OCI-M2 (cell line): ENCODE results near the gene TMIE.
"Not testable (repeated sequence)": the region's sequence is repeated elsewhere in the genome, so short reads cannot be mapped to it uniquely, and the experiment has no call there.

Experiments
- DNase-seq: peaks from one replicate; lab custom pipeline; 2025; ENCODE audit not compliant: unreplicated experiment; lab: John Stamatoyannopoulos, UW

The TMIE gene

DNA sequence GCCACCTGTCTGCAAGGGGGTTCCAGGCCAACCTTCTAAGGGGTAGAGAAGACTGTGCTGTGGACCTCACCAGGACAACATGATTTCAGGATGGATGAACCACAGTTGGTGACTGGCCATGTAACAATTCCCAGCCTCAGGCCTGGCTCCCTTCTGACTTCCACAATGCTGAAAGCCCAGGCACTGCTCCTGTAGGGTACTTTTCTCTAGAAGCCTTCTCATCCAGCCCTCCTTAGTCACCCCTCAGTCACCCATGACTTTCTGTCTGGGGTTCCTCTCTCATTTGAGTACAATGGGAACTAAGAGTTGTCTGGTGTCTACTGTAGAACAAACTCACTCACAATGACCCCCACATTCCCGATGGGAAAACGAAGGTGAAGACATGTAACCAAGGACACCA lies 16.3 kb upstream of the TMIE start:
- DNase-seq = no peak

DNA sequence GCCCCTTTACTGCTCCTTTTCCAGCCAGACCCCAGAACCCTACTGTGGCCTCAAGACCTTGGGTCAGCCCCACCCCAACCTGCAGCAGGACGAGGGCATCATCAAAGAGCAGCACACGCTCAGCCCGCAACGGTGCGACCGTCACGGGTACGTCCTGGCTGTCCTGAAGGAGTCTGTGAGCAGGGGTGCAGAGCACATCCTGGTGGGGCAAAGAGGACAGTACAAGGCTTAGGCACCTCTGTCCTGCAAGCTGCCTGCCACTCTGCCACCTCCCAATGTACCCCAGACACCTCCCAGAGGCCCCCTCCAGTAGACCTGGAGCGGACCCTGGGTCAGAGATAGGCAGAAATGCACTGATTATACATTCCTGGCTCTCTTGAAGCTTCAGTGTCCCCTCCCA lies 15.7 kb upstream of the TMIE start:
- no peak for DNase-seq

DNA sequence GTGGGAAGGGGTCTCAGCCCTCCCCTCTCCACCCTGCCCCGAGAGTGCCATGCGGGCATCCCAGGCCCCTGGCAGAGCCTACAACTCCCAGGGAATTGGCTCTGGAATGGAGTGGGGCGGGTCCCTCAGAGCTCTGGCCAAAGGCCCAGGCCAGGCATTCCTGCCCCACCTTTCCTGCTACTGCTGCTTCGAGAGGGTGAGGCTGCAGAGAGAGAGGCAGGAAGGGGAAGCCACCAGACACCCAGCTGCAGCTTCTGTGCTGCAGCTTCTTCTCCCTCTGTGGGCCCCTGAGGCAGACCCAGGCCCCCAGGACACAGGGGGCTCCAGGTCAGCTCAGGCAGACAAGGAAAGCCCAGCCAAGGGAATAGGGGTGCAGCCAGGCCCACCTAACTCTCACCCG lies 10.4 kb upstream of the TMIE start:
- DNase-seq = no peak

DNA sequence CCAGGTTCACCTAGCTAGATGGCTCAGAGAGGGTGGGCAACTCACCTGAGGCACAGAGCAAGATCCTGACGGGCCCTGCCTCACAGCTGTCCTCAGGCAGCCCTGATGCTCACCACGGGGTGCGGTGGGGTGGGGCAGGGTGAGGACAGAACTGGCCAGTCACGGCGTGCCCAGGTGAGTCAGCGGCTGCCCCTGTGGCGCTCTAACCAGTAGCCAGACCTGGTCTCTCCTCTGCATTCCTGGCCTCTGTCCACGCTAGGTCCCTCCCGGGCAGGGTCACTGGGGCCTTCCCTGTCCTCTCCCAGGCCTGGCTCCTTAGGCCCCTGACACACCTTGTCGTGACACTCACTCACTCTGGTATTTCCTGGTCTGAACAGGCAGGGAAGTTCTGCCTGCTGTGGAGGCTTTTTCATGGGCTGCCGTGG lies 8.6 kb upstream of the TMIE start:
- no peak for DNase-seq

DNA sequence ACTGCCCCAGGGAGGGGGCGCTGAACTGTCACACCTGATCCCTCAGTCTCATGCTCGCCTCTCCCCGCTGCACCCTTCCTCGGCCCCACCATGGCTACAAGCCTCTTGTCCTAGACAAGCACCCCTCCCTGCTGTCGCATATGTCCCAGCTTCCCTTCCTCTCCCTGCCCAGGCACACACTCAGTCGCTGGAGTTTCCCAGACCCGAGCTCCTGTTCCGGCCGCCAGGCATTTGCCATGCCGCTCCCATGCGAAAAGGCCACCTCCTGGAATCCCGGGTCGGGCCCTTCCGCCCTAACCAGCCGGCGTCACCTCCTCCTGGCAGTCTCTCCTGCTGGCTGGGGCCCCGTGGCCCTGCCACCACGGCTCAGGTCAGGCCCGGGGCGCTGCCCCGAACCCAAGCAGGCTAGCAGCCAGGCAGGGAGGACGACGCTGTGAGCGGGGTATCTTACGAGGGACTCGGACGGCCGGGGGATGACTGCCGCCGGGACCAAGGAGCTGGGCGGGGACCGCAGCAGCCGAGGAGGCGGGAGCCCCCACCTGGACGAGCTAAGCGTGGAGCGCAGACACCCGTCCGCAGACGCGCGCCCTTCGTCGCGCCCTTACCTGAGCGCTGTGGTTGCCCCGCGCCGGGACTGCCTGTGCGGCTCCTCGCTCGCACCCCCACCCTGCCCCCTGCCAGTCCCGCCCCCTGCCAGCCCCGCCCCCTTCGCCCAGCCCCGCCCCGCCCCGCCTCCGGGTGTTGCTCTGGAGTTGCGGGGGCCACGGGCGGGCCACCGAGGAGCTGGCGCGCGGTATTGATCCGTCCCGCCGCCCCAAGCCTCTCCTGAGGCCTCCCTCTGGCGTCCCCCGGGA lies 7.9 kb upstream of the TMIE start, which contains the start of gene ALS2CL:
Gene ALS2CL, minus strand, starts transcription at position 642 of the 854 bp plus-strand sequence. CDS start 4,239 bp downstream, outside the sequence.
- DNase-seq = no peak

DNA sequence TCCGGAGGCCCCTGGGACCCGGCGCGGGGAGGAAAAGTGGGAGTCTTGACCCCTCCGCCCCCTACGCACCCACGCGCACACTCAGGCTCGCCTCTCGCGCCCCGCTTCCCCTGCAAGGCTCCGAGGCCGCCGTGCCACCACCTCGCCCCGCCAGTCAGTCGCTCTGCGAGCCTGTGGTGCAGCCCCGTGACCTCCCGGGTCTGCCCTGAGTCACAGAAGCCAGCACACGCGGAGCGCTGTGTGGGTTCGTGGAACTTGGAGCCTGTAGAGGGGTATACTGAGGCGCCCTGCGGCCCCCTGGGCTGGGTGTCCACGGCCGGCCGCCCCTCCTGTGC lies 7.3 kb upstream of the TMIE start:
- DNase-seq = no peak

DNA sequence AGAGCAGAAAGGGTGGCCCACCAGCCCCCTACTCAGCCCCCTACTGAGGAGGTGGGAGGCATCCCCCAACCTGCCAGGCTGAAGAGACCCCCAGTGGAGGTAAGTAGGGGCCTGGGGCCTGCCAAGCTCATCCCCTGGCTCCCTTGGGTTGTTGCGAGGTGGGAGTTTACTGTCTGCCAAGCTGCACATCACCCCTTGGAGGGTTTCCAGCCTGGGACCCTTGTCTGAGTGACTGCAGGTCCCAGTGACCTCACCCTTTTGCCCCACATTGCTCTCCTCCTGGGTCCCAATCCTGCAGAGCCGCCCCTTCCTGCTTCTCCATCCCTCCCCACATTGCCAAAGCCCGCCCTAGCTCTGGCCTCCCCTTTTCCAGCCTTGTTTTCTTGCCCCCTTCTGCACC lies 6.7 kb upstream of the TMIE start:
- DNase-seq = no peak

DNA sequence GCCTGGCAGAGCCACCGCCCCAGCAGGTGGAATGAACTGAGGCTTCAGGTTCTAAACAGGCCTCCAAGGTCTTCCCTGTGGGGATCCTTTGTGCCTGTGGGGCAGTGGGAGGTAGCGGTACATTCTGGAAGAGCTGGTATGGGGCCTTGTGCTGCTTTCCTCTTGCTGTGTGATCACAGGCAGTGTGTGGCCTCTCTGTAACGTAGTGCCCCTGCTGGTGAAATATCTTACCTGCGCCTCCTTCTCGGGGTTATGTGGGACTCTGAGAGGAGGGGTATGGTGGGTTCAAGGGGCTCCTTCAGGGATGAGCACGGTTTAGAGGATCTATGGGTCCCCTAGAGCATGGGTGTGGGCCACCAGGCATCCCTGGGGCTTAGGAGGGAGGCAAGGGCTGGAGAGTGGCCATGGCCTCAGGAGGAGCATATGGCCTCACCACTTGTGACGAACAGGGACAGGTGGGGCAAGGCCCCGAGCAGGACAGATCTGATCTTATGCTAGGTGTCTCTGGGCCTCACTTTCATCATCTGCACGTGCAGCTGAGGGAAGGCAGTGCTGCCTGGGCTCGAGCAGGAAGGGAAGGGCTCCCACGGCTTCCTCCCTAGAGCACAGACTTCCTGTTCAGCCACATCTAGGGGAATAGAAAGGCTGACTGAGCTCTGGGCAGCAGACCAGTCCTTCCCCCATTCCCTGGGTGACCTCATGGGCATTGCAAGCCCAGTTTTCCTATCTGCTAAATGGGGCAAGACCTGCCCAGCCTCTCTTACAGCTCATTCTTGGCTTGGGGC lies 5.8 kb upstream of the TMIE start:
- DNase-seq = no peak

DNA sequence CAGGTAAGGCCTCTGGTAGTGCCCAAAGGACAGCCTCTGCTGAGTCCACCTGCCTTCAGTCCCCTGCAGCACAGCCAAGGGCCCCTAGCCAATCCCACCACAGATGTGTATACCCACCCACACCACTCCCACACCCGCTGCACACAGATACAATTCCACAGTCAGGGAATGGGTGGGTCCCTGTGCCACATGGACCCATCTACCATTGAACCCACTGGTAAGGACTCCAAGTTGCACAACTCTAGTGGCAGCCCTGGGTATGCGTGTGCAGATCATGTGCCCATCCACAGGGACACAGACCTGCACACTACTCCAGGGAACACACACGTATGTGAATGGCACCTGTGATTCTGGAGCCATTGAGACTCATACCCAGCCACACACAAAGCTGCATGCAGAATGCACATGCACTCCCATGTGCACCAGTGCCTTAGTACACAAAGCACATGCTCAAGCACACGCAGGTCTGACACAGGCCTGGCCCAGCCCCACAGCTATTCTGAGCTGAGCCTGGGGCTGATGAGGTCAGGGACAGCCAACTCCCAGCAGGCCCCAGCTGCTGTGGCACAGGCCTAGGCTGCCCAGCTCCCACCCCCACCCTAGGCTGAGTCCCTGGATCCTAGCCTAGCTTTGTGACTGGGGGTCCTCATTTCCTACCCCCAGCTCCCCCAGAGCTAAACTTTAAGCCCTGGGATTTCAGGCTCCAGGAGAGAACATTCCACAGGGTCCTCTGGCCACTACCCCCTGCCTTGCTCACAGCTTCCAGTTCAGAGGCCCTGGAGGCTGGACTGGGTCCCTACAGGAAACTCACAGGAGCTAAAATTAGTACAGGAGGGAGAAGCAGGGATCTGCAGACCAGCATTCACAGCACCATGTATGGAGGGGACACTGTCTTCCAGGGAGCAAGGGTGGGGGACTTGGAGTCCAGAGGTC lies 5.0 kb upstream of the TMIE start:
- DNase-seq = no peak

DNA sequence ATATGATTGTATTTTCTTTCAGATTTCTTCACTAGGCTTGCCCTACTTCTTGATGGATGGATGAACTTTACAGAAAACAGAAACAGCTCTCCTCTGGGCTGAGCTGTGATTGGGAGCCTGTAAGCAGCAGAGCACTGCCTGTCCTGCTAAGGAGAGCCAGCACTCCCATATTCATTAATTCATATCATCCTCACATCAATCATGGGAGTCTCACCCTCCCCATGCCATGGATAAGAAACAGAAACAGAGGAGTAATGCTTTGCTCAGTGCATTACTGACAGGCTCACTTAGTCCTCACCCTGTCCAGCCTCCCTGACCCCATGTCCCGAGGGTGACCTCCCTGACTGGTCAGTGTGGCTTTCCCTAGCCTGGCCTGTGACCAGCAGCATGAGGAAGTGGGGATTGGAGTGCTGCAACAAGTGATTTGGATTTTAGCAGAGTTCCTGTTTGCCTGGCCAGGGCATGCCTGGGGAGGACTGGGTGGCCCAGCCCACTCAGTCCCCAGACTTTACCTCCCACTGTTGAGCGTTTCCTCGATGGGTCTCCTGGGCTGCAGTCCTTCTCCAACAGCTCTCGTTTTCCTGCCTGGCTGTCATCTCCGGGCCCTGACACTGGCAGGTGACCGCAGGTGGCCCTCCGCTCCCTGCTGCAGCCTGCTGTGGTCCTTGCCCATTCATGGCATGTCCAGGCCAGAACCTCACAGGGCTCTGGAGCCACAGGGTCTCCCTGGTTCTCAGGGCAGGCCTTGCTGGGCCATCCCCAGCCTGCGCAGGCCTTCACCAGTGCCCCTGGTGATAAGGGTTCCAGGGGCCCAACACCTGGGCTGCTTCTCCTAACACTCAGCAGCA lies 1.3 kb upstream of the TMIE start:
- no peak for DNase-seq

DNA sequence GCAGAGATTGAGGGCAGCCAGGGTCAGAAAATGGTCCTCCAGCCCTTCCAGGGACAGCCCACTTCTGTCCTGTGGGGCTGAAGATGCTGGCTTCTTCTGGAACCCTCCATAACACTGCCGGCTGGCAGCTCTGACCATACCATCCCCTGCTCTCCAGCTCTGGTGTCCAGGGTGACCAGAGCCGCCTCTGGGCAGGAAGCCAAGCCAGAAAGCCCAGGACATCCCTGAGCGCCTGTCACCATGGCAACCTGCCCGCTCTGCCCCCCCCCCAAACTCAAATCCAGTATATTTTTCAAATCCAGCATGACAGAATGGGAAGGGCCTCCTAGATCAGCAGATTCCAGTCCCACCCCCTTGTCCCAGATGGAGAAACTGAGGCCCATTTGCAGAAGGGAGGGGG lies 420 bp upstream of the TMIE start:
- DNase-seq = no peak

DNA sequence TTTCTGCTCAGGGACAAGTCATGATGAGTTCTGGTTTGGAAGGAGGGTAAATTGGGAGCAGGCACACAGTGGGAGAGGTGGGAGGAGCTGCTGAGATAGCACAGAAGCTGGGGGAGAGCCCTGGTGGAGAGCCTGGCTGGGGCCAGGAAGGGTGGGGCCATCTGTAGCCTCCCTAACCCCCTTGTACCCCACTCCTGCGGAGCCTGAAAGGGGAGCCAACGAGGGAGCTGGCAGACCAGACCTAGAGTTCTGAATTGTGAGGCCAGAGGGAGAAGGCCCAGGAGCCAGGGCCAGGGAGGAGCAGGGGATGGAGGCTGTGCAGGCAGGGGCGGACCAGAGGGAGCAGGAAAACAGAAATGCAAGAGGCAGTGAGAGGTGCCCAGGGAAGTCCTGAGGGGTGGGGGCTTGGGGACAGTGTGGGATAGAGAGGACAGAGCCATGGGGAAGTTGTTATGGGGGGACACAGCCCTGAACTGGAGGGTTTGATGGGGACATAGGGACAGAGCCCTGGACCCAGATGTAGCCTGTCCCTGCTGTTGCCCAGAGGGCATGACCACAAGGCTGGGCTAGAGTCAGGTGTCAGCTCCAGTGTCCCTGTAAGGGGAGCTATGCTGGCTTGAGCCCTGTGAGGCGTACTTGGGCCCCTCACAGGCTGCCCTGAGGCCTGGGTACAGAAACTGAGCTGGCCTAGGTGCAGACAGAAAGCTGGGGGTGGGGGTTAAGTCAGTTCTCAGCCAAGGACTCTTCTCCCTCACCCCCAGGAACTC lies 1.2 kb downstream of the TMIE start:
- DNase-seq = no peak

DNA sequence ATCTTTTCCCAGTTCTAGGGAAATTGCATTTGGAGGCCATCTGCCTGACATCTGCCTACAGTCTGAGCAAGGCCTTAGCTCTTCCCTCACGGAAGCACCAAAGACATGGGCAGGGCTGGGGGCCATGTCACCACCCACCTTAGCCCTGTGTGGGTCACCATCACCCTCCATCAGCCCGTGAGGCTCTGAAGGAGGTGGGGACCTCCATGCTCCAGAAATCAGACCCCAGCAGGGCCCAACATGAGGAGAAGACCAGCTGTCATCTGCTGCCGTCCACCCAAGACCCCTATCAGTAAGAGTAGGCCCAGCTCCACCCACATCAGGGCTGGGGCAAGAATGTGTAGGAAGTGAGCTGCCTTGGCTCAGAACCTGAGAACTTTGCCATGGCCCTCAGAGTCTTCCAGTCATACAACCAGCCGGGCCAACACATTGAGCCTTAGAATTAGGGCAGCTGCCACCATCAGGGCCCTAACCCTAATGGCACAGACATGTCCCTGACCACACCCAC lies 1.9 kb downstream of the TMIE start:
- no peak for DNase-seq

DNA sequence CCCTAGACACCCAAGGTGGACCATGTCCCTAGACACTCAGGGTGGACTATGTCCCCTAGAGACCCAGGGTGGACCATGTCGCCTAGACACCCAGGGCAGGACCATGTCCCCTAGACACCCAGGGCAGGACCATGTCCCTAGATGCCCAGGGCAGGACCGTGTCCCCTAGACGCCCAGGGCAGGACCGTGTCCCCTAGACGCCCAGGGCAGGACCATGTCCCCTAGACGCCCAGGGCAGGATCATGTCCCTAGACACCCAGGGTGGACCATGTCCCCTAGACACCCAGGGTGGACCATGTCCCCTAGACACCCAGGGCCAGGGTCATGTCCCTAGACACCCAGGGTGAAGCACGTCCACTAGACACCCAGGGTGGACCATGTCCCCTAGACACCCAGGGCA lies 3.2 kb downstream of the TMIE start:
- DNase-seq = not testable (repeated sequence)

DNA sequence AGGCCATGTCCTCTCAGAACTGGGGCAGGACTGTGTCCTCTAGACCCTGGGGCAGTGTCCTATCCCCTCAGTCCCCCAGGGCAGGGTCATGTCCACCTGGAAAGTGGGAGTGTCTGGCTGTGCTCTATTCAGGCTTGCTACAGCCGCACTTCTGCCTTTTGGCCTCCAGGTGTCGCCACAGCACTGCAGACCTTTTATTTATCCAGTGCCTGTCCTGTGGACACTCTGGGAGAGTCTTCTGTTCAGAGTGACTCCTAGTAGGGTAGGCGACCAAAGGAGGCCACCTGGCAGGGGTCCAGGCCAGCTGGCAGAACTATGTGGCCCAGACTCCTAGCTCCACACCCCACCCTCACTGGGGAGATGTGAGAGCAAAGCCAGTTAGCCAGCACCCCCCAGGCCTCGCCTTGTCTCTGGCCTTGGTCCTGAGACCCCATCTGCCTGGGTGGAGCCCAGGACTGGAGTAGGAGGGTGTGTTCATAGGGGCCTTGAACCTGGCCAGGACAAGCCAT lies 3.9 kb downstream of the TMIE start:
- no peak for DNase-seq

DNA sequence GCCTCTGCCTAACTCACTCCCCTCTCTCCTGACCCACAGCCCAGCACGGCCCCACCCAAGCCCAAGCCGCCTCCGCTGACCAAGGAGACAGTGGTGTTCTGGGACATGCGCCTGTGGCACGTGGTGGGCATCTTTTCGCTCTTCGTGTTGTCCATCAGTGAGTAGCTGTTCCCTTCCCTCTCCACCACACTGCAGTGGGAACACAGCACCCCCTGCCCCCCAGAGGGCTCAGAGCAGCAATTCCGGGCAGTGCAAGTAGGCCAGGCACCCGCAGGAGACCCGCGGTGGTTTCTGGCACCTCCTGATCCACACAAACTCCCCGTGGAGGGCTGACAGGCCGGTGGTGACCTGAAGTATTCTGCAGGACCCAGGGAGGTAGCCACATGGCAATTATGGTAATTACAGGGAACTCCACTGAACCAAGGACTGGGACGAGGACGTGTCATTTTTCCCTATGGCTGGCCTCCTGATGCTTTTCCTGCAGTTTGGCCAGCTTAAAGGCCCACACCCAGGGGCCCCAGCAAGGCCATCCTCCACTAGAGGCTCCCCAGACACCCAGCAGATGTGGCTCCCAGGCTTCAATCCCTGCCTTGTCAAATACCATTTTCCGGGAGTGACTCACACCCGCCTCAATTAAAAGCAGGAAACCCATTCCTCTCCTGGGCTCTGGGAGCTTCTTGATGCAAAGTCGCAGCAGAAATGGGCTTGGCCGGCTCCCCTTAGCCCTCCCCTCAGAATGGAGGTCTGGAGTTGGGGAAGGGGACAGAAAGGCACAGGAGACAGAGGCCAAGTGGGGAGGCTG lies 4.8 kb downstream of the TMIE start:
- no peak for DNase-seq

DNA sequence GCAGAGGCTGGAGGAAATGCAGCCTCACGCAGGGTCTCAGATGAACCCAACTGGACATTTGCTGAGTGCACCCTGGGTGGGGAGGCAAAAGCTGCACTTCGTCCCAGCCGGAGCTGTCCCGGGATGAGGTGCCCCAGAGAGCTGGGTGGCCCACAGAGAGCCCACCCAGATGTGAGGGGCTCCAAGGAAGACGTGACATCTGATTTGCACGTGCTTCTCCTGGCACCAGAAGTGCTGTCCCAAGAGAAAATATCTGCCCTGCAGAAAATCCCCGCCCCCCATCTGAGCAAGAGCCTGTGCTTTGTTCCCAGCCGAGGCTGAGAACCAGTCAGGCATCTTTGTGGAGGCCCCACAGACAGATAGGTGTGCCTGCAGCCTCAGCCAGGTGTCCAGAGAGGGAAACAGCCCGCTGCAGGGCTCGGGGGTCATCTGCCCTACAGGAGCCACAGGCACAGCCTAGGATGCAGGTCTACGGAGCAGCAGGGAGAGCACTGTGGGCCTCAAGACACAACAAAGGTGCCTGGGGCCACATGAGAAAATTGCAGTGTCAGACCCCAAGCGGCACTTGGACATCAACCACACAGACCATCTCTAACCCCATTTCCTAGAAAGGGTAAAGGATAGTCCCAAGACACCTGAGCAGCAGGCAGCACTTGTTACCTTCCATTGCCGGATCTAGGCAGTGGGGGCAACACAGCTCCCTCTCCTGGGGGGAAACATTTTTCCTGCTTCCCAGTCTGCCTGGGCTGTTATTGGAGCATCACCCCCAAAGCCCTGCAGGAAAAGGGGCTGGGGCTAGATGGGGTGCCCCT lies 5.8 kb downstream of the TMIE start:
- no peak for DNase-seq

DNA sequence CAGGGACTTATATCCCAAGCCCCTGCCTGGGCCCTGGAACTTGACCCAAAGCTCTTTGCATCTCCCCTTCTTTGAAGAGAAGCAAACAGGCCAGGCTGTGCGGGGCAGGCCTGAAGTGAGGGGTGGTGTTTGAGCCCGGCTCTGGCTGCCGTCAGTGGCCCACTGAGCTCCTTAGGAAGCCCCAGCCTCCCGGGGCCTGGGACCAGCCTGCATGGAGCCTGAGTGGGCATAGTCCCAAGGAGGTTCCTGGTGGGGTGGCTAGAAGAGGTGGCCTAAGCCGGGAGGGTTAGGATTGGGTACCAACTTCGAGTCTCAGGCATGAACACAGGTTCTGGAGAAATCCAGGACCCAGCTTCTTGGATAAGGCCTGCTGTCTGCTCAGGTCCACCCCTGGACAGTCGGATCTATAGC lies 6.4 kb downstream of the TMIE start:
- no peak for DNase-seq
